HG02588 (cell line): ENCODE data around the gene LRRC23.
"Not testable (repeated sequence)": the region's sequence is repeated elsewhere in the genome, so short reads cannot be mapped to it uniquely, and the experiment has no call there.

Experiments
- ATAC-seq: cut with Tn5 transposase; IDR thresholded peaks from one replicate; pipeline ENCODE4 v1.9.1; 2021; ENCODE audit warnings: mild to moderate bottlenecking, moderate library complexity; ENCODE audit not compliant: unreplicated experiment

Gene LRRC23

GRCh38 chr12:6904280-6905276, at the start of gene LRRC23:
Gene LRRC23, plus strand, starts transcription at chr12:6904822. Its CDS starts 812 bp downstream, at chr12:6905634.
- peak; percentile 91 for ATAC-seq

GRCh38 chr12:6855322-6855721, 49.3 kb upstream of the LRRC23 start:
- ATAC-seq, result no peak

GRCh38 chr12:6858799-6859198, 45.8 kb upstream of the LRRC23 start:
- no peak for ATAC-seq

GRCh38 chr12:6860116-6860515, 44.5 kb upstream of the LRRC23 start:
- no peak for ATAC-seq

- ATAC-seq, result no peak
These were observed 43.7 kb upstream of the LRRC23 start for GRCh38 chr12:6860942-6861341.

DNA sequence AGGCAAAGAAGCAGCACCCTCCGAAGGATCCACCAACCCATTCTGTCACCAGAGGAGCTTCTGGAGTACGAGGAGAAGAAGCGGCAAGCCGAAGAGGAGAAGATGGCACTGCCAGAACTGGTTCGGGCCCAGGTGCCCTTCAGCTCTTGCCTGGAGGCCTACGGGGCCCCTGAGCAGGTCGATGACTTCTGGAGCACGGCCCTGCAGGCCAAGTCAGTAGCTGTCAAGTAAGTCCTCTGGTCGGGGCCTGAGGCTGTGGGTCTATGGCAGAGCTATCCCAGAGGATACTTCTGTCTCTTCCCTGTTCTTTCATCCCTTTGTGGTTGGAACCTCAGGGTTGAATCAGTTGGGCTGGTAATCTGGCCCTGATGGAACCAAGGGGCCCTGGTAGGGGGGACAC, 43.2 kb upstream of the LRRC23 start:
- no peak for ATAC-seq

GRCh38 chr12:6863033-6863432, 41.6 kb upstream of the LRRC23 start:
- no peak for ATAC-seq

- no peak for ATAC-seq
These were observed 40.9 kb upstream of the LRRC23 start for GRCh38 chr12:6863586-6864321.

DNA sequence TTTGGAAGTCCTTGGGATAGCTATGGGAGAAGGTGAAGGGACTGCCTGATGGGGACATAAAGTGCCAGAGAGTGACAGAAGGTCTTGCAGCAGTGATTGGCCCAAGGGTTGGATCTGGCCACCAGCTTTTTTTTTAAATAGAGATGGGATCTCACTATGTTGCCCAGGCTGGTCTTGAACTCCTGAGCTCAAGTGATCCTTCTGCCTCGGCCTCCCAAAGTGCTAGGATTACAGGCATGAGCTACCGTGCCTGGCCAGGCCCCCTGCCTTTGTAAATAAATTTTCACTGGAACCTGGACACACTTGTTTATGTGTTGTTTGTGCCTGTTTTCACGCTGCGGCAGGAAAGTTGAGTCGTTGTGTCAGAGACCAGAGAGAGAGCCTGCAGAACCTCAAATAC, 39.3 kb upstream of the LRRC23 start:
- not testable (repeated sequence) for ATAC-seq

GRCh38 chr12:6866163-6866919, 38.3 kb upstream of the LRRC23 start:
- ATAC-seq, result no peak

- ATAC-seq, result peak; percentile 14
These were observed 37.7 kb upstream of the LRRC23 start for GRCh38 chr12:6866920-6867412.

DNA sequence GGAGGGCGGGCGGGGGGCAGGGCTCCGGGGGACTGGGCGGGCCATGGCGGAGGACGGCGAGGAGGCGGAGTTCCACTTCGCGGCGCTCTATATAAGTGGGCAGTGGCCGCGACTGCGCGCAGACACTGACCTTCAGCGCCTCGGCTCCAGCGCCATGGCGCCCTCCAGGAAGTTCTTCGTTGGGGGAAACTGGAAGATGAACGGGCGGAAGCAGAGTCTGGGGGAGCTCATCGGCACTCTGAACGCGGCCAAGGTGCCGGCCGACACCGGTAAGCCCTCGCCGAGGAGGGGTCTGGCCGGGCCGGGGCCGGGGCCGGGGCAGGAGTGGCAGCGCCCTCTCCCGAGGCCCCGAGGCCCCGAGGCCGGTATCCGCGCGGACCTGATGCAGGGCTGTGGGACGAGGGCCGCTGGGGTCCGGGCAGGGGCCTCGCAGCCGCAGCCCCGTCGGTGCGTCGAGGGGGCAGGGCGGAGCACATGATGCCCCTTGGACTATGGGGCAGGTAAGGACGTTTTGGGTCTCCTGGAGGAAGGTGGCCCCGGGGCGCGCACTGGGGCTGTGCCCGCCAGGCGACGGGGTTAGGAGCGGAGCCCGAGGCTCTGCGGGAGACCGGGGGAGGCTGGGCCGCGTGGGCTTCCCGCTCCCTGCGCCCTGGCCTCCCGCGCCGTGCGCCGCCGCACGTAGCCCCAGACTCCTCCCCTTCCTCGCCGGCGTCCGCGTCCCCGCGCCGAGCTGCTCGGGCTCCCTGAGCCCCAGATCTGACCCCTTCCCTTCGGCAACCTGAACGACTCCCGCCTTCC, 37.0 kb upstream of the LRRC23 start, which contains the start of gene TPI1:
Gene TPI1 (plus strand): TSS at position 119 of the 798 bp plus-strand sequence. CDS start 36 bp downstream, at position 155.
- peak; percentile 50 for ATAC-seq

- no peak for ATAC-seq
These were observed 36.2 kb upstream of the LRRC23 start for GRCh38 chr12:6868211-6869048.

- no peak for ATAC-seq
These were observed 35.3 kb upstream of the LRRC23 start for GRCh38 chr12:6869049-6870021.

DNA sequence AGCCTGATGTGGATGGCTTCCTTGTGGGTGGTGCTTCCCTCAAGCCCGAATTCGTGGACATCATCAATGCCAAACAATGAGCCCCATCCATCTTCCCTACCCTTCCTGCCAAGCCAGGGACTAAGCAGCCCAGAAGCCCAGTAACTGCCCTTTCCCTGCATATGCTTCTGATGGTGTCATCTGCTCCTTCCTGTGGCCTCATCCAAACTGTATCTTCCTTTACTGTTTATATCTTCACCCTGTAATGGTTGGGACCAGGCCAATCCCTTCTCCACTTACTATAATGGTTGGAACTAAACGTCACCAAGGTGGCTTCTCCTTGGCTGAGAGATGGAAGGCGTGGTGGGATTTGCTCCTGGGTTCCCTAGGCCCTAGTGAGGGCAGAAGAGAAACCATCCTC, 34.3 kb upstream of the LRRC23 start:
- ATAC-seq, result not testable (repeated sequence)

- no peak for ATAC-seq
These were observed 33.3 kb upstream of the LRRC23 start for GRCh38 chr12:6871052-6871957.
